ENCODE measurements around the gene CPSF4L. TPM values are rescaled to one million over a fixed set of nuclear protein-coding genes. Genes with fewer than 3 reads are reported as not detected.

Gene CPSF4L
- total and polyA plus RNA-seq, 2 experiments from 2014 or later = not detected

DNA sequence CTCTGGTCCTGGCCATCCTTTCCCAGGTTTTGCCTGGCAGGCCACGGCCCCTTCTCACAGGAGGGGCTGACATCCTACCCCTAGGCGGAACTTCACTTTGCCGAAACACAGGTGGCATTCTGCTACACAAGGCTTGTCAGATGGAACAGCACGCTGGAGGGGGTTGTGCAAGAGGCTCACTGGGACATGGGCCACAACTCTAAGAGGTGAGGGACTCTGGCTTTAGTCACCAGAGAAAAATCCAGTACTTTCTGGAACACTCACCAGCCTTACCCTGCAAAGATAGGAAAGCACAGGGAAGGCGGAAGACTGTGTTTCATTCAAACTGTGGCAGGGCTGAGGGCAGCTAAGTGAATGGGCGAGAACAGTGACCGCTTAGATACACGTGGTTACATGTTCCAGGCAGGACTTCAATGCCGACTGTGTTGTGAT lies 31.8 kb upstream of the CPSF4L start:
- H2AFZ ChIP-seq = no peak overlapping the region
- H3K4me1 ChIP-seq (ENCODE audit: insufficient read depth) = peaks cover 63% of the 10 kb centered on the region
- H3K4me2 ChIP-seq = peak overlapping the region; percentile 15
- no peak for TF ChIP-seq EZH2phosphoT487 (IDR thresholded peaks at IDR 0.05; ENCODE audit: low read depth, severe bottlenecking, unreplicated experiment)
- TF ChIP-seq EZH2 (IDR thresholded peaks at IDR 0.05; ENCODE audit: borderline replicate concordance) = no peak
- TF ChIP-seq, protein P1, sequence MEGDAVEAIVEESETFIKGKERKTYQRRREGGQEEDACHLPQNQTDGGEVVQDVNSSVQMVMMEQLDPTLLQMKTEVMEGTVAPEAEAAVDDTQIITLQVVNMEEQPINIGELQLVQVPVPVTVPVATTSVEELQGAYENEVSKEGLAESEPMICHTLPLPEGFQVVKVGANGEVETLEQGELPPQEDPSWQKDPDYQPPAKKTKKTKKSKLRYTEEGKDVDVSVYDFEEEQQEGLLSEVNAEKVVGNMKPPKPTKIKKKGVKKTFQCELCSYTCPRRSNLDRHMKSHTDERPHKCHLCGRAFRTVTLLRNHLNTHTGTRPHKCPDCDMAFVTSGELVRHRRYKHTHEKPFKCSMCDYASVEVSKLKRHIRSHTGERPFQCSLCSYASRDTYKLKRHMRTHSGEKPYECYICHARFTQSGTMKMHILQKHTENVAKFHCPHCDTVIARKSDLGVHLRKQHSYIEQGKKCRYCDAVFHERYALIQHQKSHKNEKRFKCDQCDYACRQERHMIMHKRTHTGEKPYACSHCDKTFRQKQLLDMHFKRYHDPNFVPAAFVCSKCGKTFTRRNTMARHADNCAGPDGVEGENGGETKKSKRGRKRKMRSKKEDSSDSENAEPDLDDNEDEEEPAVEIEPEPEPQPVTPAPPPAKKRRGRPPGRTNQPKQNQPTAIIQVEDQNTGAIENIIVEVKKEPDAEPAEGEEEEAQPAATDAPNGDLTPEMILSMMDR (IDR thresholded peaks at IDR 0.05; ENCODE audit: poor library complexity) = no peak
- no peaks in the 10 kb centered on the region for H3K36me3 ChIP-seq (replicated peaks; ENCODE audit: insufficient read depth, low read depth)
- DNase-seq (ENCODE audit: low spot score) = peak; percentile 68
- H3K27ac ChIP-seq = peak overlapping the region; percentile 26
- H3K79me2 ChIP-seq = peaks cover 99% of the 10 kb centered on the region
- H3K27me3 ChIP-seq = no peaks in the 10 kb centered on the region
- 69% methylated on average over 9 of the region's 9 CpGs for WGBS (ENCODE audit: low lambda C conversion rate, missing lambda C conversion rate)
- H3K9me2 ChIP-seq (replicated peaks; ENCODE audit: insufficient read depth) = no peaks in the 10 kb centered on the region
- H3K4me3 ChIP-seq = no peak overlapping the region
- H4K20me1 ChIP-seq (ENCODE audit: insufficient read depth, poor library complexity, severe bottlenecking) = peaks cover 97% of the 10 kb centered on the region
- H3K9me3 ChIP-seq (ENCODE audit: low read depth) = no peaks in the 10 kb centered on the region

DNA sequence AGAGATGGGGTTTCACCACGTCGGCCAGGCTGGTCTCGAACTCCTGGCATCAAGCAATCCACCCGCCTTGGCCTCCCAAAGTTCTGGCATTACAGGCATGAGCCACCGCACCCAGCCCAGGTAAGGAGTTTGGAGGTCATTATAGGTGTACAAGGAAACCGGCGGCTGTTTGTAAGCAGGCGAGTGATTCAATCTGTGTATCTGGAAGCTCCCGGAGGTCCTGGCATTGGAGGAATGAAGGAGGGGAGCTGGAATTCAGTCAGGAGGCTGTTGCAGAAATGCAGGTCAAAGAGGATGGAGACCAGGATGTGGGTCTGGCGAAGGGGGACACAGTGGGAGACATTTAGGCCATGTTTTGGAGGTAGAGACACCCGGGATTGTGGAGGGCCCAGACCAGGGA lies 31.4 kb upstream of the CPSF4L start:
- Histone ChIP-seq H3K4me2 (no peak overlapping the region), H3K36me3 (replicated peaks; ENCODE audit: insufficient read depth, low read depth) (no peaks in the 10 kb centered on the region), H3K4me1 (ENCODE audit: insufficient read depth) (peaks cover 60% of the 10 kb centered on the region), H3K27me3 (no peaks in the 10 kb centered on the region), H3K9me2 (replicated peaks; ENCODE audit: insufficient read depth) (no peaks in the 10 kb centered on the region), H3K9me3 (ENCODE audit: low read depth) (no peaks in the 10 kb centered on the region), H2AFZ (no peak overlapping the region), H3K27ac (no peak overlapping the region), H3K4me3 (no peak overlapping the region), H3K79me2 (peaks cover 99% of the 10 kb centered on the region), H4K20me1 (ENCODE audit: insufficient read depth, poor library complexity, severe bottlenecking) (peaks cover 97% of the 10 kb centered on the region)
- DNase-seq (ENCODE audit: low spot score) = no peak
- TF ChIP-seq, protein P1 (IDR thresholded peaks at IDR 0.05; ENCODE audit: poor library complexity) = no peak
- no peak for TF ChIP-seq EZH2phosphoT487 (IDR thresholded peaks at IDR 0.05; ENCODE audit: low read depth, severe bottlenecking, unreplicated experiment)
- TF ChIP-seq EZH2 (IDR thresholded peaks at IDR 0.05; ENCODE audit: borderline replicate concordance) = no peak
- WGBS (ENCODE audit: low lambda C conversion rate, missing lambda C conversion rate) = 75% methylated on average over 11 of the region's 11 CpGs

DNA sequence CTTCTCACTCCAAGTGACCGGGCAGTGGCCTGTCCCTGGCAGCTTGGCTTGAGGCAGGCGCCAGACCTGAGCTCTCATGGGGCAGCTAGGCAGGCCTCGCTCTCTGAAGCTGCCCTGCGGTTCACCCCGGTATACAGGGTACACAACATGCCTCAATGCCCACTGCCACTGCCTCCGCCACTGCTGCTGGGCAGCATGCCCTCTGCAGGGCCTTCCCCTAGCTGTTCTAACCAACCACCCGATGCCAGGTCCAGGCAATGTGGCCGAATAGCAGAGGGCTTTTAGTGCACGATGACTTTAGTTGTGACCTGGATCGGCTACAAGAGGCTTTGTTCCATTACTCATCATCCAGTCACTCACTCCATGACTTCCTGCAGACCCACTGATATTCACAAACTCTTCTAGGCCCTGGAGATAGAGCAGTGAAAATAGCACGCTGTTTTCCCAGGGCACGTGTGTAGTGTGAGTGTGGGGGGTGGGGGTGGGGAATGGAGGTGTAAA lies 30.4 kb upstream of the CPSF4L start:
- WGBS (ENCODE audit: low lambda C conversion rate, missing lambda C conversion rate) = 87% methylated on average over 12 of the region's 12 CpGs
- Histone ChIP-seq H3K36me3 (replicated peaks; ENCODE audit: insufficient read depth, low read depth) (no peaks in the 10 kb centered on the region), H3K9me3 (ENCODE audit: low read depth) (no peaks in the 10 kb centered on the region), H2AFZ (no peak overlapping the region), H3K4me2 (peak overlapping the region; percentile 56), H3K4me3 (no peak overlapping the region), H3K27me3 (no peaks in the 10 kb centered on the region), H3K79me2 (peaks cover 99% of the 10 kb centered on the region), H3K4me1 (ENCODE audit: insufficient read depth) (peaks cover 54% of the 10 kb centered on the region), H3K9me2 (replicated peaks; ENCODE audit: insufficient read depth) (no peaks in the 10 kb centered on the region), H4K20me1 (ENCODE audit: insufficient read depth, poor library complexity, severe bottlenecking) (peaks cover 97% of the 10 kb centered on the region), H3K27ac (peak overlapping the region; percentile 74)
- TF ChIP-seq EZH2 (IDR thresholded peaks at IDR 0.05; ENCODE audit: borderline replicate concordance) (no peak), EZH2phosphoT487 (IDR thresholded peaks at IDR 0.05; ENCODE audit: low read depth, severe bottlenecking, unreplicated experiment) (no peak)
- TF ChIP-seq, protein P1 (IDR thresholded peaks at IDR 0.05; ENCODE audit: poor library complexity) = no peak
- DNase-seq (ENCODE audit: low spot score) = no peak
